Spleen (tissue), 7 donors: Measurements from ENCODE around the gene NCOR1.

Source experiments
- CTCF ChIP-seq, 11 experiments: fragments of 200-600 bp in 7 of 11; fragments of 450-650 bp in 4 of 11; sonication (generic) in 4 of 11; IDR thresholded peaks in 8 of 11; conservative IDR thresholded peaks in 3 of 11; 1 replicate in 7 of 11; 2 replicates in 4 of 11; pipeline versions ENCODE4 v1.4.0 to v1.8.0; 2016 to 2021; ENCODE audit warnings: antibody characterized with exemption in 11 of 11, inconsistent platforms in 4 of 11, mild to moderate bottlenecking in 1 of 11
- POLR2A ChIP-seq, 3 donors: fragments of 450-650 bp; IDR thresholded peaks; one replicate each; pipeline ENCODE4 v1.5.1; 2017; ENCODE audit warnings: antibody characterized with exemption in 3 of 3, mild to moderate bottlenecking in 1 of 3
- donor health status: DM: no; HTN: no; CAD: no; lungs with moderate emphysema.
- donor health status: DM: no; HTN: no; CAD: no.
- donor health status: DM: no; HTN: no; CAD: no.

- TF ChIP-seq CTCF (IDR thresholded peaks at IDR 0.05 in 8 of 11, conservative IDR thresholded peaks at IDR 0.05 in 3 of 11), result no peak
- no peak for TF ChIP-seq POLR2A (IDR thresholded peaks at IDR 0.05)
Observed at GRCh38 chr17:16052486-16052885, 162.8 kb downstream of the NCOR1 start.
